Measurements from ENCODE around the gene MZT2B. TPM values are rescaled to one million over a fixed set of nuclear protein-coding genes. Genes with fewer than 3 reads are reported as not detected.
"Not testable (repeated sequence)": the region's sequence is repeated elsewhere in the genome, so short reads cannot be mapped to it uniquely, and the experiment has no call there.

The MZT2B gene
- total RNA-seq, 1 experiment from 2014 or later, result 198 TPM

DNA sequence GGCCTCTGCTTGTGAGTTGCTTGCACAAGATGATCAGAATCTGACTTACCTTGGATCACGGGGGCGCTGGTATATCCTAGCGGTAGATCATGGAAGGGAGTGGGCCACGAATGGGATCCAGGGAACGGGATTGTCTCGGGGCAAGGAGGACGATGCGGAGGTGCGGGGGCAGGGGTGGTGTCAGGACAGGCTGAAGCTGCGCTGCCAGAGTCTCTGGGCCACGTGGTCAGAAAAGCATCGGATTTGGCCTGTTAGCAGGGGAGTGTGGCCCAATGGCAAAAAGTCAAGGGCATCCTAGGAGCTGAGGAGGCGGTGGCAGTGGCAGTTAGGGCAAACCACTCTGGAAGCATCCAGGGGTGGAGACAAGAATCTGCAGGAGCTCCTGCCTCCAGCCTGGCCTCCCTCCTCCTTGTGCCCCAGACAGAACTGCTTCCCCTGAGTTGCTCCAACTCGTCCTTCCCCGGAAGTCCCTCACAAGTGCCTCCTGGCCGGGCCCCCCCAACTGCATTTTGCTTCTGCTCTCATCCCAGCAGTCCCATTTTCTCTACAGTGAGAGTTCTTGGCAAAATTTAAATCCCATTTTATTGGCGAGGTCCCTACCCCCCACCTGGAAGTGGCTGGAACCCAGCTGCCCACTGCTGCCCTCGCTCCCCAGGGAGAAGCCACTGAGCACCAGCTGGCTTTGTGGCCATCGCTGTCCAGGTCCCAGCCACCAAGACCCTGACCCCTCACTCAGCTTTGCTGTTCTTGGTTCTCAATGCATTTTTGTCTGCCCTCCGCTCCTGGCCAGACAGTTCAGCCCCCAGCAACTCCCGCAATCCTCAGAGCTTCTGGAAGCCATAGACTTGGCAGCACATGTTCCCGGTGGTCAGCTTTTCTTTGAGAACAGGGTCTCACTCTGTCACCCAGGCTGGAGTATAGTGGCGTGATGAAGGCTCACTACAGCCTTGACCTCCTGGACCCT, 31.6 kb upstream of the MZT2B start:
- DNase-seq, result no peak
- H3K27ac Mint-ChIP-seq, result peak overlapping the region in 2 of 3 experiments; percentile 44 to 63; a peak in 2 of 7 replicates

DNA sequence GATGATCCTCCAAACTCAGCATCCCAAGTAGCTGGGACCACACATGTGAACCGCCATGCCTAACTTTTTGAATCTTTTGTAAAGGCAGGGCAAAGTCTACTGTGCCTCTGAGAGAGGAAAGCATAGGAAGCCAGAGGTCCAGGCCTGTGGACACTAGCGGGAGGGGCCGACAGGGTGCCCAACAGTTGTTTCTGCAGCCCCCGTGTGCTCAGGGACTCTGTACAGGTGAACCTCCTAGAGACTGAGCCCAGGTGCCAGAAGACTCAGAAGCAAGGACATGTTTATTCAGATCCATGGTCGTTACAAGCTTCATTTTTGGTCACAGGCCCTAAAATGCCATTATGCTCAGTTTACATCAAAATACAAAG, 30.9 kb upstream of the MZT2B start:
- not testable (repeated sequence) for H3K4me2 ChIP-seq (ENCODE audit: insufficient read depth, insufficient read length, low read length); H2BK120ac ChIP-seq (ENCODE audit: low read depth, low read length, poor library complexity, severe bottlenecking); H2AFZ ChIP-seq (ENCODE audit: low read length); H3K4me3 Mint-ChIP-seq; DNase-seq; H3K4ac ChIP-seq (ENCODE audit: low read depth, low read length); H3K9me3 Mint-ChIP-seq; H3K4me1 Mint-ChIP-seq; H3K56ac ChIP-seq (ENCODE audit: insufficient read length, low read depth, low read length); H4K91ac ChIP-seq (ENCODE audit: insufficient read length, low read depth, low read length); H2BK5ac ChIP-seq (ENCODE audit: insufficient read length, low read length); H3K23me2 ChIP-seq (ENCODE audit: insufficient read length, low read depth, low read length, poor library complexity, severe bottlenecking); H3K79me2 ChIP-seq (ENCODE audit: insufficient read depth, low read length); H3K27ac Mint-ChIP-seq; H3K27me3 Mint-ChIP-seq (ENCODE audit: low read depth); H4K20me1 ChIP-seq (ENCODE audit: control insufficient read depth, insufficient read depth, insufficient read length); H3K14ac ChIP-seq (ENCODE audit: insufficient read depth, low read length); H3K9me3 ChIP-seq (ENCODE audit: control insufficient read depth, low read depth, low read length); H3K18ac ChIP-seq (ENCODE audit: insufficient read length, low read depth, low read length); H2BK15ac ChIP-seq (ENCODE audit: low read depth, low read length); H3K79me1 ChIP-seq (ENCODE audit: insufficient read depth, low read depth, low read length, poor library complexity, severe bottlenecking); H2AK5ac ChIP-seq (ENCODE audit: insufficient read length, low read length); H3T11ph ChIP-seq (ENCODE audit: low read length); H3K9ac ChIP-seq (ENCODE audit: extremely low read depth, insufficient read length, low read length); H3K4me1 ChIP-seq (ENCODE audit: insufficient read depth, low read length); H2BK12ac ChIP-seq (ENCODE audit: insufficient read length, low read depth, low read length); H3K27me3 ChIP-seq (ENCODE audit: insufficient read depth, low read length); H4K8ac ChIP-seq (replicated peaks; ENCODE audit: insufficient read length, low read depth, low read length); H4K5ac ChIP-seq (ENCODE audit: insufficient read length, low read depth, low read length); H3K27ac ChIP-seq (ENCODE audit: insufficient read length, low read depth, low read length); H2BK20ac ChIP-seq (ENCODE audit: low read depth, low read length, poor library complexity, severe bottlenecking); H3K23ac ChIP-seq (ENCODE audit: insufficient read length, low read depth, low read length)
- H3K36me3 Mint-ChIP-seq (ENCODE audit: insufficient read depth in 1 of 3, low read depth in 3 of 3), result peaks cover 4 to 34% (median 31%) of the 10 kb centered on the region in 3 experiments; a peak in 6 of 7 replicates
- WGBS (ENCODE audit: extremely low coverage, insufficient read length, low lambda C conversion rate), result no CpG with 5 or more reads among the region's 5 CpGs

More for the DNA sequence above, 31.6 kb upstream of the MZT2B start:
- no peak overlapping the region for H3K27ac ChIP-seq (ENCODE audit: insufficient read length, low read depth, low read length)
- no peaks in the 10 kb centered on the region for H3K27me3 ChIP-seq (ENCODE audit: insufficient read depth, low read length)
- no peak overlapping the region for H3K4me2 ChIP-seq (ENCODE audit: insufficient read depth, insufficient read length, low read length)
- no peak overlapping the region for H3K18ac ChIP-seq (ENCODE audit: insufficient read length, low read depth, low read length)
- no peak overlapping the region for H4K91ac ChIP-seq (ENCODE audit: insufficient read length, low read depth, low read length)
- no peak overlapping the region for H4K5ac ChIP-seq (ENCODE audit: insufficient read length, low read depth, low read length)
- H2BK5ac ChIP-seq (ENCODE audit: insufficient read length, low read length), result no peak overlapping the region
- H3K4me1 ChIP-seq (ENCODE audit: insufficient read depth, low read length), result no peaks in the 10 kb centered on the region
- no peak overlapping the region for H3K4ac ChIP-seq (ENCODE audit: low read depth, low read length)
- Mint-ChIP-seq H3K4me3 (no peak overlapping the region), H3K9me3 (no peaks in the 10 kb centered on the region), H3K36me3 (ENCODE audit: insufficient read depth in 1 of 3, low read depth in 3 of 3) (peaks cover 4 to 29% (median 27%) of the 10 kb centered on the region in 3 experiments; a peak in 6 of 7 replicates), H3K4me1 (peaks cover 0 to 5% of the 10 kb centered on the region in 2 experiments; a peak in 2 of 4 replicates), H3K27me3 (ENCODE audit: low read depth) (0 out of 2 replicates have a peak, but pooled peaks cover 2% of the 10 kb centered on the region)
- H3T11ph ChIP-seq (ENCODE audit: low read length), result no peak overlapping the region
- H3K23ac ChIP-seq (ENCODE audit: insufficient read length, low read depth, low read length), result no peak overlapping the region
- H3K9me3 ChIP-seq (ENCODE audit: control insufficient read depth, low read depth, low read length), result no peaks in the 10 kb centered on the region
- no peak overlapping the region for H3K14ac ChIP-seq (ENCODE audit: insufficient read depth, low read length)
- H2BK120ac ChIP-seq (ENCODE audit: low read depth, low read length, poor library complexity, severe bottlenecking), result no peak overlapping the region
- no peaks in the 10 kb centered on the region for H3K79me2 ChIP-seq (ENCODE audit: insufficient read depth, low read length)
- H2AK5ac ChIP-seq (ENCODE audit: insufficient read length, low read length), result no peak overlapping the region
- no peak overlapping the region for H3K9ac ChIP-seq (ENCODE audit: extremely low read depth, insufficient read length, low read length)
- H2BK15ac ChIP-seq (ENCODE audit: low read depth, low read length), result no peak overlapping the region
- no peak overlapping the region for H3K56ac ChIP-seq (ENCODE audit: insufficient read length, low read depth, low read length)
- no peak overlapping the region for H4K8ac ChIP-seq (replicated peaks; ENCODE audit: insufficient read length, low read depth, low read length)
- no peaks in the 10 kb centered on the region for H3K79me1 ChIP-seq (ENCODE audit: insufficient read depth, low read depth, low read length, poor library complexity, severe bottlenecking)
- no peak overlapping the region for H2BK12ac ChIP-seq (ENCODE audit: insufficient read length, low read depth, low read length)
- no peaks in the 10 kb centered on the region for H3K23me2 ChIP-seq (ENCODE audit: insufficient read length, low read depth, low read length, poor library complexity, severe bottlenecking)
- WGBS (ENCODE audit: extremely low coverage, insufficient read length, low lambda C conversion rate), result no CpG with 5 or more reads among the region's 23 CpGs
- TF ChIP-seq, protein P1, sequence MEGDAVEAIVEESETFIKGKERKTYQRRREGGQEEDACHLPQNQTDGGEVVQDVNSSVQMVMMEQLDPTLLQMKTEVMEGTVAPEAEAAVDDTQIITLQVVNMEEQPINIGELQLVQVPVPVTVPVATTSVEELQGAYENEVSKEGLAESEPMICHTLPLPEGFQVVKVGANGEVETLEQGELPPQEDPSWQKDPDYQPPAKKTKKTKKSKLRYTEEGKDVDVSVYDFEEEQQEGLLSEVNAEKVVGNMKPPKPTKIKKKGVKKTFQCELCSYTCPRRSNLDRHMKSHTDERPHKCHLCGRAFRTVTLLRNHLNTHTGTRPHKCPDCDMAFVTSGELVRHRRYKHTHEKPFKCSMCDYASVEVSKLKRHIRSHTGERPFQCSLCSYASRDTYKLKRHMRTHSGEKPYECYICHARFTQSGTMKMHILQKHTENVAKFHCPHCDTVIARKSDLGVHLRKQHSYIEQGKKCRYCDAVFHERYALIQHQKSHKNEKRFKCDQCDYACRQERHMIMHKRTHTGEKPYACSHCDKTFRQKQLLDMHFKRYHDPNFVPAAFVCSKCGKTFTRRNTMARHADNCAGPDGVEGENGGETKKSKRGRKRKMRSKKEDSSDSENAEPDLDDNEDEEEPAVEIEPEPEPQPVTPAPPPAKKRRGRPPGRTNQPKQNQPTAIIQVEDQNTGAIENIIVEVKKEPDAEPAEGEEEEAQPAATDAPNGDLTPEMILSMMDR (conservative IDR thresholded peaks at IDR 0.05), result no peak
- H2BK20ac ChIP-seq (ENCODE audit: low read depth, low read length, poor library complexity, severe bottlenecking), result no peak overlapping the region
- no peak overlapping the region for H2AFZ ChIP-seq (ENCODE audit: low read length)
- H4K20me1 ChIP-seq (ENCODE audit: control insufficient read depth, insufficient read depth, insufficient read length), result no peaks in the 10 kb centered on the region

Data from H9 (cell line).